ENCODE results near the gene MOV10.

DNA sequence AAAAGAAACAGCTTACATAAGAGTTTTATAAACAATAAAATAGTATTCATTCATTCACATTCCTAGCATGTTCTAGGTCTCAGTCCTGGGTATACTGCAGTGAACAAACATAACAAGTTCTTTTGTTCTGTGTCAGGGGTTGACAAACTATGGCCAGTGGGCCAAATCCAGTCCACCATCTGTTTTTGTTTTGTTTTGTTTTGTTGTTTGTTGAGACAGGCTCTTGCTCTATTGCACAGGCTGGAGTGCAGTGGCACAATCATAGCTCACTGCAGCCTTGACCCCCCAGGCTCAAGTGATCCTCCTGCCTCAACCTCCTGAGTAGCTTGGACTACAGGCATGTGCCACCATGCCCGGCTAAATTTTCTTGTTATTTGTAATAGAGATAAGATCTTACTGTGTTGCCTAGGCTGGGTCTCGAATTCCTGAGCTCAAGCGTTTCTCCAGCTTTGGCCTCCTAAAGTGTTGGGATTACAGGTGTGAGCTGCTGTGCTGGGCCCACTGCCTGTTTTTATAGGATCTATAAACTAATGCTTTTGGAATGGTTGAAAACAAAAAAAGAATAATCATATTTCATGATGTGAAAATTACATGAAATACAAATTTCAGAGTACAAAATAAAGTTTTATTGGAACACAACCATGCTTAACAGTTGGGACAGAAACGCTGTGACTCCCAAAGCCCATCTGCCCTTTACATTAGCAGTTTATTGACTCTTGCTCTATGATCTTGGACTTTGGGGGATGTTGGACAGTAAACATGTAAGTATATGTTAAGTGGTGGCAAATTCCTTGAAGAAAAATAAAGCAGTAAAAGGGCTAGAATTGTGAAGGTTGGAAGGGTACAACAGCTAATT is 37.0 kb upstream of the MOV10 start:
- TF ChIP-seq POLR2A (IDR thresholded peaks at IDR 0.05): no peak
- no peak for TF ChIP-seq CTCF (IDR thresholded peaks at IDR 0.05)
- no peak for TF ChIP-seq EP300 (IDR thresholded peaks at IDR 0.05; ENCODE audit: low read depth)
- TF ChIP-seq POLR2AphosphoS5 (IDR thresholded peaks at IDR 0.05): no peak

All from transverse colon (tissue), 4 donors.